B cell (primary cell): Measurements from ENCODE around the gene LRATD1. TPM values are rescaled to one million over a fixed set of nuclear protein-coding genes. Genes with fewer than 3 reads are reported as not detected.

Experiments used
- ATAC-seq: fragments of 200-7000 bp; cut with Tn5 transposase; one replicate; pipeline ENCODE4 v1.10.0; 2021; ENCODE audit warnings: low read depth, mild to moderate bottlenecking, moderate number of reproducible peaks, moderate library complexity
- CTCF ChIA-PET: fragments of 350-600 bp; sonication (Branson Sonifier 250); formaldehyde crosslinking; loops from one replicate; lab custom pipeline; 2021; ENCODE audit warnings: antibody characterized with exemption, inconsistent platforms; lab: Charles Lee
- POLR2A ChIA-PET: fragments of 350-600 bp; sonication (Branson Sonifier 250); formaldehyde crosslinking; loops from one replicate; lab custom pipeline; 2021; ENCODE audit warnings: antibody characterized with exemption; lab: Charles Lee
- DNase-seq: peaks from one replicate; pipeline ENCODE4 v3.0.0; 2013
- H2AFZ ChIP-seq: 2 replicates; pipeline ENCODE4 v1.6.1; 2012; ENCODE audit warnings: mild to moderate bottlenecking, low read depth, low read length; ENCODE audit not compliant: insufficient read depth, poor library complexity, severe bottlenecking
- H3K27ac ChIP-seq, 2 donors: 1 replicate in 1 of 2; 2 replicates in 1 of 2; pipeline ENCODE4 v1.5.1; 2012 to 2013; ENCODE audit warnings: low read length in 2 of 2, mild to moderate bottlenecking in 2 of 2, moderate library complexity in 1 of 2
- H3K27me3 ChIP-seq, 4 experiments: fragments of 200-600 bp in 1 of 4; sonication (generic) in 1 of 4; replicated peaks in 1 of 4; 1 replicate in 2 of 4; 2 replicates in 2 of 4; pipeline versions ENCODE4 v1.6.1 to v1.7.0; 2013 to 2016; ENCODE audit warnings: low read length in 3 of 4, mild to moderate bottlenecking in 2 of 4, mixed read lengths in 1 of 4, moderate library complexity in 1 of 4; ENCODE audit not compliant: insufficient read depth in 4 of 4, control insufficient read depth in 3 of 4; ENCODE audit errors: control extremely low read depth in 1 of 4
- H3K36me3 ChIP-seq, 2 experiments: replicated peaks in 1 of 2; 1 replicate in 1 of 2; 2 replicates in 1 of 2; pipeline versions ENCODE4 v1.6.1 to v1.7.1; 2013; ENCODE audit warnings: low read length in 1 of 2; ENCODE audit not compliant: insufficient read depth in 2 of 2, control insufficient read depth in 1 of 2; ENCODE audit errors: control extremely low read depth in 1 of 2, extremely low read depth in 1 of 2
- H3K4me1 ChIP-seq, 2 donors: fragments of 200-600 bp in 1 of 2; sonication (generic) in 1 of 2; 1 replicate in 1 of 2; 2 replicates in 1 of 2; pipeline versions ENCODE4 v1.5.1 to v1.6.1; 2013 to 2017; ENCODE audit warnings: low read length in 2 of 2; ENCODE audit not compliant: control insufficient read depth in 2 of 2, insufficient read depth in 2 of 2
- H3K4me2 ChIP-seq: replicated peaks from 2 replicates; pipeline ENCODE3; 2012; ENCODE audit warnings: mild to moderate bottlenecking, low read depth, low read length; ENCODE audit not compliant: poor library complexity, severe bottlenecking
- H3K4me3 ChIP-seq, 5 experiments: fragments of 200-600 bp in 1 of 5; sonication (generic) in 1 of 5; 1 replicate in 3 of 5; 2 replicates in 2 of 5; pipeline versions ENCODE4 v1.5.1 to v1.7.0; 2011 to 2016; ENCODE audit warnings: low read length in 4 of 5, mild to moderate bottlenecking in 4 of 5, low read depth in 2 of 5, control low read depth in 1 of 5, moderate library complexity in 1 of 5; ENCODE audit not compliant: insufficient read depth in 1 of 5; ENCODE audit errors: control extremely low read depth in 1 of 5, extremely low read depth in 1 of 5
- H3K79me2 ChIP-seq: fragments of 200-600 bp; sonication (generic); one replicate; pipeline ENCODE4 v1.6.0; 2016; ENCODE audit warnings: low read length; ENCODE audit not compliant: control insufficient read depth, insufficient read depth
- H3K9ac ChIP-seq: fragments of 200-600 bp; sonication (generic); 2 replicates; pipeline ENCODE4 v1.6.1; 2017; ENCODE audit warnings: mild to moderate bottlenecking, low read length, moderate library complexity
- H3K9me3 ChIP-seq, 3 donors: one replicate each; pipeline versions ENCODE4 v1.6.1 to v1.7.1; 2013; ENCODE audit warnings: low read length in 2 of 3; ENCODE audit not compliant: control insufficient read depth in 2 of 3, insufficient read depth in 1 of 3; ENCODE audit errors: control extremely low read depth in 1 of 3
- H4K20me1 ChIP-seq: 2 replicates; pipeline ENCODE4 v1.6.0; 2012; ENCODE audit warnings: mild to moderate bottlenecking, low read length; ENCODE audit not compliant: insufficient read depth, control insufficient read depth, poor library complexity, severe bottlenecking
- H3K27ac Mint-ChIP-seq: one replicate; pipeline ENCODE4 v1.8.0; 2021; ENCODE audit warnings: mixed read lengths
- H3K27me3 Mint-ChIP-seq: one replicate; pipeline ENCODE4 v1.8.0; 2021; ENCODE audit warnings: mixed read lengths
- H3K4me1 Mint-ChIP-seq: one replicate; pipeline ENCODE4 v1.8.0; 2021; ENCODE audit warnings: mixed read lengths
- H3K4me3 Mint-ChIP-seq: one replicate; pipeline ENCODE4 v1.8.0; 2021; ENCODE audit warnings: mixed read lengths
- H3K9me3 Mint-ChIP-seq: one replicate; pipeline ENCODE4 v1.8.0; 2022; ENCODE audit warnings: mixed read lengths; ENCODE audit not compliant: insufficient read depth
- EZH2 ChIP-seq: IDR thresholded peaks from 2 replicates; pipeline ENCODE4 v1.6.1; 2012; ENCODE audit warnings: borderline replicate concordance, low read depth, mild to moderate bottlenecking, moderate library complexity, low read length; ENCODE audit not compliant: insufficient read depth, poor library complexity, severe bottlenecking
- WGBS: methylation state at CpG from one replicate; pipeline ENCODE4 v1.1.5; 2013; ENCODE audit warnings: missing lambda C conversion rate; ENCODE audit not compliant: insufficient coverage; 5-methylcytosine and 5-hydroxymethylcytosine counted together
- intact Hi-C: fragments of 100-400 bp; cut with micrococcal nuclease; formaldehyde crosslinking; loops from one replicate; pipeline ENCODE4 v1.10.0; 2022
- polyA plus RNA-seq: library from polyadenylated mRNA; depleted of rRNA; stranded (reverse); fragments of >200 nt; gene quantifications from 2 replicates; pipeline ENCODE4 v1.2.3, GENCODE V29; 2012
- total RNA-seq, 2 donors: library from RNA; stranded (reverse); fragments of 120-200 nt in 1 of 2; gene quantifications; 1 replicate in 1 of 2; 2 replicates in 1 of 2; pipeline versions ENCODE4 v1.2.3 to v1.2.4, GENCODE V29; 2013 to 2022
- TF ChIP-seq, protein P1 (sequence below): fragments of 200-600 bp; IDR thresholded peaks from one replicate; pipeline ENCODE4 v1.8.0; 2022; ENCODE audit warnings: antibody characterized with exemption, mild to moderate bottlenecking

Gene LRATD1
- total and polyA plus RNA-seq, 2 donors (not counting 1 experiment from before 2014, with no cell fraction given), result not detected

- WGBS, result 87% methylated on average over 3 of the region's 3 CpGs
Measured at GRCh38 chr2:14681608-14682007, 49.1 kb downstream of the LRATD1 start.

More at GRCh38 chr2:14681608-14682007, 49.1 kb downstream of the LRATD1 start:
- no peak overlapping the region for H3K4me3 Mint-ChIP-seq
- Histone ChIP-seq H3K4me1 (no peaks in the 10 kb centered on the region), H3K36me3 (no peaks in the 10 kb centered on the region), H3K27ac (no peak overlapping the region), H4K20me1 (no peaks in the 10 kb centered on the region), H3K9me3 (no peaks in the 10 kb centered on the region), H3K4me3 (no peak overlapping the region), H3K79me2 (no peaks in the 10 kb centered on the region), H3K9ac (no peak overlapping the region), H3K4me2 (no peak overlapping the region), H2AFZ (no peak overlapping the region), H3K27me3 (no peaks in the 10 kb centered on the region)
- ATAC-seq, result no peak
- no peaks in the 10 kb centered on the region for H3K9me3 Mint-ChIP-seq
- no peak for TF ChIP-seq EZH2
- TF ChIP-seq, protein P1, sequence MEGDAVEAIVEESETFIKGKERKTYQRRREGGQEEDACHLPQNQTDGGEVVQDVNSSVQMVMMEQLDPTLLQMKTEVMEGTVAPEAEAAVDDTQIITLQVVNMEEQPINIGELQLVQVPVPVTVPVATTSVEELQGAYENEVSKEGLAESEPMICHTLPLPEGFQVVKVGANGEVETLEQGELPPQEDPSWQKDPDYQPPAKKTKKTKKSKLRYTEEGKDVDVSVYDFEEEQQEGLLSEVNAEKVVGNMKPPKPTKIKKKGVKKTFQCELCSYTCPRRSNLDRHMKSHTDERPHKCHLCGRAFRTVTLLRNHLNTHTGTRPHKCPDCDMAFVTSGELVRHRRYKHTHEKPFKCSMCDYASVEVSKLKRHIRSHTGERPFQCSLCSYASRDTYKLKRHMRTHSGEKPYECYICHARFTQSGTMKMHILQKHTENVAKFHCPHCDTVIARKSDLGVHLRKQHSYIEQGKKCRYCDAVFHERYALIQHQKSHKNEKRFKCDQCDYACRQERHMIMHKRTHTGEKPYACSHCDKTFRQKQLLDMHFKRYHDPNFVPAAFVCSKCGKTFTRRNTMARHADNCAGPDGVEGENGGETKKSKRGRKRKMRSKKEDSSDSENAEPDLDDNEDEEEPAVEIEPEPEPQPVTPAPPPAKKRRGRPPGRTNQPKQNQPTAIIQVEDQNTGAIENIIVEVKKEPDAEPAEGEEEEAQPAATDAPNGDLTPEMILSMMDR, result no peak
- POLR2A ChIA-PET, result no interaction called here
- no peak overlapping the region for H3K27ac Mint-ChIP-seq
- H3K4me1 Mint-ChIP-seq, result no peaks in the 10 kb centered on the region
- intact Hi-C loops, result no loop called here
- no peaks in the 10 kb centered on the region for H3K27me3 Mint-ChIP-seq
- DNase-seq, result no peak
- CTCF ChIA-PET, result interaction anchor here (1.0 kb wide), 1 partner anchor 50 kb away, joined by 3 read pairs; no protein-coding TSS in a partner anchor
